GM23338 (cell line): Measurements from ENCODE around the gene NOTCH1. TPM values are rescaled to one million over a fixed set of nuclear protein-coding genes. Genes with fewer than 3 reads are reported as not detected.

ENCODE experiments used
- ATAC-seq: fragments of 200-7000 bp; cut with Tn5 transposase; 3 replicates; pipeline ENCODE4 v1.9.1; 2020
- DNase-seq: peaks from one replicate; pipeline ENCODE4 v3.0.0-alpha.2; 2015; ENCODE audit warnings: low spot score
- H2AFZ ChIP-seq: fragments of 200-600 bp; sonication (generic); 2 replicates; pipeline ENCODE4 v1.8.0; 2016; ENCODE audit warnings: antibody characterized with exemption, mild to moderate bottlenecking, moderate library complexity
- H3F3A ChIP-seq: fragments of 200-600 bp; sonication (generic); replicated peaks from 2 replicates; pipeline ENCODE4 v1.8.0; 2017; ENCODE audit warnings: antibody characterized with exemption, mixed run types, low read depth
- H3K27ac ChIP-seq: fragments of 200-600 bp; sonication (generic); 2 replicates; pipeline ENCODE4 v1.6.1; 2016; ENCODE audit warnings: low read depth
- H3K27me3 ChIP-seq: fragments of 200-600 bp; sonication (generic); 2 replicates; pipeline ENCODE4 v1.8.0; 2016; ENCODE audit warnings: mild to moderate bottlenecking, mixed run types, moderate library complexity; ENCODE audit not compliant: insufficient read depth
- H3K36me3 ChIP-seq: fragments of 200-600 bp; sonication (generic); 2 replicates; pipeline ENCODE4 v1.8.0; 2016; ENCODE audit warnings: mild to moderate bottlenecking; ENCODE audit not compliant: insufficient read depth
- H3K4me1 ChIP-seq: fragments of 200-600 bp; sonication (generic); 2 replicates; pipeline ENCODE4 v1.8.0; 2016; ENCODE audit warnings: mild to moderate bottlenecking, moderate library complexity; ENCODE audit not compliant: insufficient read depth
- H3K4me2 ChIP-seq: fragments of 200-600 bp; sonication (generic); 2 replicates; pipeline ENCODE4 v1.7.1; 2017; ENCODE audit warnings: mixed run types
- H3K4me3 ChIP-seq: fragments of 200-600 bp; sonication (generic); 2 replicates; pipeline ENCODE4 v1.6.1; 2016; ENCODE audit warnings: mixed run types
- H3K79me2 ChIP-seq: fragments of 200-600 bp; sonication (generic); replicated peaks from 2 replicates; pipeline ENCODE4 v1.8.0; 2017; ENCODE audit warnings: mild to moderate bottlenecking; ENCODE audit not compliant: insufficient read depth
- H3K9me2 ChIP-seq: fragments of 200-600 bp; sonication (generic); 2 replicates; pipeline ENCODE4 v1.8.0; 2017; ENCODE audit not compliant: insufficient read depth
- H4K20me1 ChIP-seq: fragments of 200-600 bp; sonication (generic); replicated peaks from 2 replicates; pipeline ENCODE4 v1.8.0; 2017; ENCODE audit warnings: mild to moderate bottlenecking; ENCODE audit not compliant: insufficient read depth
- H3K27ac Mint-ChIP-seq: 2 replicates; pipeline ENCODE4 v1.8.0; 2020; ENCODE audit warnings: inconsistent platforms, mild to moderate bottlenecking, moderate library complexity, mixed read lengths
- H3K27me3 Mint-ChIP-seq: 3 replicates; pipeline ENCODE4 v1.8.0; 2022; ENCODE audit warnings: low read depth, mild to moderate bottlenecking, moderate library complexity, mixed read lengths, inconsistent platforms; ENCODE audit not compliant: insufficient read depth, poor library complexity
- H3K36me3 Mint-ChIP-seq: 3 replicates; pipeline ENCODE4 v1.8.0; 2021; ENCODE audit warnings: low read depth, mild to moderate bottlenecking, inconsistent platforms, moderate library complexity, mixed read lengths
- H3K4me1 Mint-ChIP-seq: 3 replicates; pipeline ENCODE4 v1.8.0; 2020; ENCODE audit warnings: mild to moderate bottlenecking, inconsistent platforms, mixed read lengths
- H3K4me3 Mint-ChIP-seq: 3 replicates; pipeline ENCODE4 v1.8.0; 2021; ENCODE audit warnings: moderate library complexity, mild to moderate bottlenecking, inconsistent platforms, mixed read lengths
- H3K9me3 Mint-ChIP-seq: 3 replicates; pipeline ENCODE4 v1.8.0; 2020; ENCODE audit warnings: moderate library complexity, mild to moderate bottlenecking, inconsistent platforms, mixed read lengths
- EZH2 ChIP-seq: fragments of 200-600 bp; sonication (generic); IDR thresholded peaks from one replicate; pipeline ENCODE4 v1.8.0; 2017; ENCODE audit warnings: antibody characterized with exemption, mild to moderate bottlenecking, low read depth; ENCODE audit not compliant: unreplicated experiment
- EZH2phosphoT487 ChIP-seq: fragments of 200-600 bp; sonication (generic); IDR thresholded peaks from one replicate; pipeline ENCODE4 v1.8.1; 2018; ENCODE audit warnings: antibody characterized with exemption; ENCODE audit not compliant: unreplicated experiment
- JUNB ChIP-seq: IDR thresholded peaks from one replicate; pipeline ENCODE4 v1.6.1; 2016; ENCODE audit warnings: antibody characterized with exemption; ENCODE audit not compliant: unreplicated experiment
- ZNF114 ChIP-seq: fragments of 250-450 bp; sonication (Bioruptor Pico); IDR thresholded peaks from 2 replicates; pipeline ENCODE4 v1.5.0; 2020; ENCODE audit warnings: mild to moderate bottlenecking, moderate library complexity
- polyA plus RNA-seq: library from polyadenylated mRNA; unstranded; fragments of >200 nt; fragmentation: Nextera tagmentation; extraction: Ambion mirVana; gene quantifications from 2 replicates; pipeline ENCODE4 v1.2.1, GENCODE V29; 2016
- total RNA-seq: library from RNA; depleted of rRNA; stranded (reverse); fragments of >200 nt; shearing (Covaris generic); gene quantifications from 2 replicates; pipeline ENCODE4 v1.2.3, GENCODE V29; 2014
- TF ChIP-seq, protein P1 (sequence below): fragments of 250-450 bp; sonication (Bioruptor Pico); IDR thresholded peaks from 2 replicates; pipeline ENCODE4 v1.5.0; 2020; ENCODE audit warnings: mild to moderate bottlenecking, moderate library complexity
- TF ChIP-seq, protein P2 (sequence below), 2 experiments: fragments of 200-600 bp in 1 of 2; sonication (generic) in 1 of 2; conservative IDR thresholded peaks; 2 replicates each; pipeline versions ENCODE4 v1.5.1 to v1.6.1; 2016 to 2017; ENCODE audit warnings: antibody characterized with exemption in 2 of 2, low read depth in 2 of 2, mild to moderate bottlenecking in 2 of 2, moderate library complexity in 1 of 2
- TF ChIP-seq, protein P3 (sequence below): IDR thresholded peaks from one replicate; pipeline ENCODE4 v1.6.1; 2018; ENCODE audit warnings: antibody characterized with exemption; ENCODE audit not compliant: unreplicated experiment
- TF ChIP-seq, protein P4 (sequence below): IDR thresholded peaks from 2 replicates; pipeline ENCODE4 v1.6.1; 2016; ENCODE audit warnings: antibody characterized with exemption

Gene NOTCH1
- total and polyA plus RNA-seq, 2 experiments from 2014 or later = 9.9 to 97.2 TPM

DNA sequence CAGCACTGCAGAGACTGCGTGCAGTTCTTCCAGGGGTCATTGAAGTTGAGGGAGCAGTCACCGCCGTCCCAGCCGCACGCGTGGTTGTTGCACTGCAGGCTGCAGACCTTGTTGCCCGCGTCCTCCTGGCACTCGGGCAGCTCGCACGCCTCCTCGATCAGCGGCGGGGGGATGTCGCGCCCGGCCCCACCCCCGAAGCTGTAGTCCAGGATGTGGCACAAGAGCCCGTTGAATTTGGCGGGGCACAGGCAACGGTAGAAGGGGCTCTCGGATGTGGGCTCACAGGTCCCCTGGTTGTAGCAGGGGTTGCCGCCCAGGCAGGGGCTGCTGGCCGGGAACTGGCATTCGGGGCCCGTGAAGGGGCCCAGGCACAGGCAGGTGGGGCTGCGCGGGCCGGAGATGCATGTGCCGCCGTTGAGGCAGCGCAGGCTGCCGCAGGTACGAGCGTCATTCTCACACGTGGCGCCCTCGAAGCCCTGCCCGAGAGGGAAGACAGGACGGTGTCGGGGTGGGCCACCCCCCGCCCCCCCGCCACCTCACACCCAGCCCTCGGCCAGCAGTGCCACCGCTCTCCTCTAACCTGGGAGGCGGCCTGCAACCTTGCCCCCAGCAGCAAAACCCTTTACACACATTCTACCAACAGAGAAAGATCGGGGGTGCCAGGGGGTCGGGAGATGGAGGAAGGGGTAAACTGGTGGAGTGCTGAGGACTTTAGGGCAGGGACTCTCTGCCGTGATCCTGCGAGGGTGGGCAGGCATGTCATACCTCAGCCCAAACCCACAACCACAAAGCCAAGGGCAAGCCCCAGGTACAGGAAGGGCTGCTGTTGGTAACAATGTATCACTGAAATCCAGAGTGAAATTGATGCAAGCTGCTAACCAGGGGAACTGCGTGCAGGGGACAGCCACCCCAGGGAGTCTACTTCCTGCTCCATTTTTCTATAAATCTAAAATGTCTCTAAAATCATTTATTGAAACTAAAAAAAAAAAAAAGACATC, 40.1 kb downstream of the NOTCH1 start (continued):
- TF ChIP-seq, protein P1, sequence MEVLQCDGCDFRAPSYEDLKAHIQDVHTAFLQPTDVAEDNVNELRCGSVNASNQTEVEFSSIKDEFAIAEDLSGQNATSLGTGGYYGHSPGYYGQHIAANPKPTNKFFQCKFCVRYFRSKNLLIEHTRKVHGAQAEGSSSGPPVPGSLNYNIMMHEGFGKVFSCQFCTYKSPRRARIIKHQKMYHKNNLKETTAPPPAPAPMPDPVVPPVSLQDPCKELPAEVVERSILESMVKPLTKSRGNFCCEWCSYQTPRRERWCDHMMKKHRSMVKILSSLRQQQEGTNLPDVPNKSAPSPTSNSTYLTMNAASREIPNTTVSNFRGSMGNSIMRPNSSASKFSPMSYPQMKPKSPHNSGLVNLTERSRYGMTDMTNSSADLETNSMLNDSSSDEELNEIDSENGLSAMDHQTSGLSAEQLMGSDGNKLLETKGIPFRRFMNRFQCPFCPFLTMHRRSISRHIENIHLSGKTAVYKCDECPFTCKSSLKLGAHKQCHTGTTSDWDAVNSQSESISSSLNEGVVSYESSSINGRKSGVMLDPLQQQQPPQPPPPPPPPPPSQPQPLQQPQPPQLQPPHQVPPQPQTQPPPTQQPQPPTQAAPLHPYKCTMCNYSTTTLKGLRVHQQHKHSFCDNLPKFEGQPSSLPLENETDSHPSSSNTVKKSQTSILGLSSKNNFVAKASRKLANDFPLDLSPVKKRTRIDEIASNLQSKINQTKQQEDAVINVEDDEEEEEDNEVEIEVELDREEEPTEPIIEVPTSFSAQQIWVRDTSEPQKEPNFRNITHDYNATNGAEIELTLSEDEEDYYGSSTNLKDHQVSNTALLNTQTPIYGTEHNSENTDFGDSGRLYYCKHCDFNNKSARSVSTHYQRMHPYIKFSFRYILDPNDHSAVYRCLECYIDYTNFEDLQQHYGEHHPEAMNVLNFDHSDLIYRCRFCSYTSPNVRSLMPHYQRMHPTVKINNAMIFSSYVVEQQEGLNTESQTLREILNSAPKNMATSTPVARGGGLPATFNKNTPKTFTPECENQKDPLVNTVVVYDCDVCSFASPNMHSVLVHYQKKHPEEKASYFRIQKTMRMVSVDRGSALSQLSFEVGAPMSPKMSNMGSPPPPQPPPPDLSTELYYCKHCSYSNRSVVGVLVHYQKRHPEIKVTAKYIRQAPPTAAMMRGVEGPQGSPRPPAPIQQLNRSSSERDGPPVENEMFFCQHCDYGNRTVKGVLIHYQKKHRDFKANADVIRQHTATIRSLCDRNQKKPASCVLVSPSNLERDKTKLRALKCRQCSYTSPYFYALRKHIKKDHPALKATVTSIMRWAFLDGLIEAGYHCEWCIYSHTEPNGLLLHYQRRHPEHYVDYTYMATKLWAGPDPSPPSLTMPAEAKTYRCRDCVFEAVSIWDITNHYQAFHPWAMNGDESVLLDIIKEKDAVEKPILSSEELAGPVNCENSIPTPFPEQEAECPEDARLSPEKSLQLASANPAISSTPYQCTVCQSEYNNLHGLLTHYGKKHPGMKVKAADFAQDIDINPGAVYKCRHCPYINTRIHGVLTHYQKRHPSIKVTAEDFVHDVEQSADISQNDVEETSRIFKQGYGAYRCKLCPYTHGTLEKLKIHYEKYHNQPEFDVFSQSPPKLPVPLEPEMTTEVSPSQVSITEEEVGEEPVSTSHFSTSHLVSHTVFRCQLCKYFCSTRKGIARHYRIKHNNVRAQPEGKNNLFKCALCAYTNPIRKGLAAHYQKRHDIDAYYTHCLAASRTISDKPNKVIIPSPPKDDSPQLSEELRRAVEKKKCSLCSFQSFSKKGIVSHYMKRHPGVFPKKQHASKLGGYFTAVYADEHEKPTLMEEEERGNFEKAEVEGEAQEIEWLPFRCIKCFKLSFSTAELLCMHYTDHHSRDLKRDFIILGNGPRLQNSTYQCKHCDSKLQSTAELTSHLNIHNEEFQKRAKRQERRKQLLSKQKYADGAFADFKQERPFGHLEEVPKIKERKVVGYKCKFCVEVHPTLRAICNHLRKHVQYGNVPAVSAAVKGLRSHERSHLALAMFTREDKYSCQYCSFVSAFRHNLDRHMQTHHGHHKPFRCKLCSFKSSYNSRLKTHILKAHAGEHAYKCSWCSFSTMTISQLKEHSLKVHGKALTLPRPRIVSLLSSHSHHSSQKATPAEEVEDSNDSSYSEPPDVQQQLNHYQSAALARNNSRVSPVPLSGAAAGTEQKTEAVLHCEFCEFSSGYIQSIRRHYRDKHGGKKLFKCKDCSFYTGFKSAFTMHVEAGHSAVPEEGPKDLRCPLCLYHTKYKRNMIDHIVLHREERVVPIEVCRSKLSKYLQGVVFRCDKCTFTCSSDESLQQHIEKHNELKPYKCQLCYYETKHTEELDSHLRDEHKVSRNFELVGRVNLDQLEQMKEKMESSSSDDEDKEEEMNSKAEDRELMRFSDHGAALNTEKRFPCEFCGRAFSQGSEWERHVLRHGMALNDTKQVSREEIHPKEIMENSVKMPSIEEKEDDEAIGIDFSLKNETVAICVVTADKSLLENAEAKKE (CRISPR knock-in tag) = no peak
- TF ChIP-seq EZH2phosphoT487 = no peak

DNA sequence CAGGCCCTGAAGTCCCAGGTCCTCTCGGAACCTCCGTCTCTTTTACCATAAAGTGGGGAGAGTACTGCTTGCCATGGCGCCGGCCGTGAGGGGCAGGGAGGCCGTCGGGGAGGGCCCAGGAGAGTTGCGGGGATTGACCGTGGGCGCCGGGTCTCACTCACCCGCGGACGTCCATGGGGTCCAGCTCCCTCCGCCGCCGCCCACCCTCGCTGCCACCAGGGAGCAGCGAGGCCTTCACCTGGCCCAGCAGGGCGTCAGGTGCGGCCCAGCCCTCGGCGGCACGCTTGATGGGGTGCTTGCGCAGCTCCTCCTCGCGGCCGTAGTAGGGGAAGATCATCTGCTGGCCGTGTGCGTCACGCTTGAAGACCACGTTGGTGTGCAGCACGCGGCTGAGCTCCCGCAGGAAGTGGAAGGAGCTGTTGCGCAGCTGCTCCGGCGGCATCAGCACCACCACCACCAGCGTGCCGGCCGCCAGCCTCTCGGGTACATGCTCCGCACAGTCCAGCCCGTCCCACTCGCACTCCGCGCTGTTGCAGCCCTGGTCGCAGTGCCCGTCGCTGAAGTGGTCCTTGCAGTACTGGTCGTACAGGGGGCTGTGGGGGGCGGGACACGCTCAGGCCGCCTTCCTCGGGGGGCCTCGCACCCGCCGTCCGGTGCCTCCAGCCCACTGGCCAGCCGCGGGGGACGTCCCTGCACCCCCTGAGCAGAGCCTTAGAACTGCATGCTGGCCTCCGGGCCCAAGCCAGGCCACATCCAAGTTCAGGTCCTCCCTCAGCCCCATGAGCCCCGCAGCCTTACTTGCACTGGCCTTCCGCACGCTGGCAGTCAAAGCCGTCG, 41.1 kb downstream of the NOTCH1 start:
- no peaks in the 10 kb centered on the region for H3F3A ChIP-seq
- DNase-seq = no peak
- H3K4me1 ChIP-seq = no peaks in the 10 kb centered on the region
- Mint-ChIP-seq H3K27ac (no peak overlapping the region), H3K36me3 (peaks cover 47% of the 10 kb centered on the region), H3K27me3 (peaks cover 9% of the 10 kb centered on the region), H3K4me1 (no peaks in the 10 kb centered on the region; the same call in 2 of the 3 replicates), H3K9me3 (no peaks in the 10 kb centered on the region; the same call in 2 of the 3 replicates), H3K4me3 (no peak overlapping the region)
- no peaks in the 10 kb centered on the region for H3K79me2 ChIP-seq
- H2AFZ ChIP-seq = no peak overlapping the region
- no peaks in the 10 kb centered on the region for H3K9me2 ChIP-seq
- no peaks in the 10 kb centered on the region for H4K20me1 ChIP-seq
- no peak overlapping the region for H3K4me3 ChIP-seq
- H3K4me2 ChIP-seq = no peak overlapping the region
- ATAC-seq = no peak
- peaks cover 16% of the 10 kb centered on the region; the same call in 1 of the 2 replicates for H3K36me3 ChIP-seq
- no peak overlapping the region for H3K27ac ChIP-seq
- H3K27me3 ChIP-seq = no peaks in the 10 kb centered on the region
- TF ChIP-seq, protein P2, sequence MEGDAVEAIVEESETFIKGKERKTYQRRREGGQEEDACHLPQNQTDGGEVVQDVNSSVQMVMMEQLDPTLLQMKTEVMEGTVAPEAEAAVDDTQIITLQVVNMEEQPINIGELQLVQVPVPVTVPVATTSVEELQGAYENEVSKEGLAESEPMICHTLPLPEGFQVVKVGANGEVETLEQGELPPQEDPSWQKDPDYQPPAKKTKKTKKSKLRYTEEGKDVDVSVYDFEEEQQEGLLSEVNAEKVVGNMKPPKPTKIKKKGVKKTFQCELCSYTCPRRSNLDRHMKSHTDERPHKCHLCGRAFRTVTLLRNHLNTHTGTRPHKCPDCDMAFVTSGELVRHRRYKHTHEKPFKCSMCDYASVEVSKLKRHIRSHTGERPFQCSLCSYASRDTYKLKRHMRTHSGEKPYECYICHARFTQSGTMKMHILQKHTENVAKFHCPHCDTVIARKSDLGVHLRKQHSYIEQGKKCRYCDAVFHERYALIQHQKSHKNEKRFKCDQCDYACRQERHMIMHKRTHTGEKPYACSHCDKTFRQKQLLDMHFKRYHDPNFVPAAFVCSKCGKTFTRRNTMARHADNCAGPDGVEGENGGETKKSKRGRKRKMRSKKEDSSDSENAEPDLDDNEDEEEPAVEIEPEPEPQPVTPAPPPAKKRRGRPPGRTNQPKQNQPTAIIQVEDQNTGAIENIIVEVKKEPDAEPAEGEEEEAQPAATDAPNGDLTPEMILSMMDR (conservative IDR thresholded peaks at IDR 0.05; ENCODE audit: low read depth in 2 of 2) = no peak
- TF ChIP-seq EZH2phosphoT487 = no peak
- no peak for TF ChIP-seq JUNB
- TF ChIP-seq EZH2 = no peak
- TF ChIP-seq, protein P3, sequence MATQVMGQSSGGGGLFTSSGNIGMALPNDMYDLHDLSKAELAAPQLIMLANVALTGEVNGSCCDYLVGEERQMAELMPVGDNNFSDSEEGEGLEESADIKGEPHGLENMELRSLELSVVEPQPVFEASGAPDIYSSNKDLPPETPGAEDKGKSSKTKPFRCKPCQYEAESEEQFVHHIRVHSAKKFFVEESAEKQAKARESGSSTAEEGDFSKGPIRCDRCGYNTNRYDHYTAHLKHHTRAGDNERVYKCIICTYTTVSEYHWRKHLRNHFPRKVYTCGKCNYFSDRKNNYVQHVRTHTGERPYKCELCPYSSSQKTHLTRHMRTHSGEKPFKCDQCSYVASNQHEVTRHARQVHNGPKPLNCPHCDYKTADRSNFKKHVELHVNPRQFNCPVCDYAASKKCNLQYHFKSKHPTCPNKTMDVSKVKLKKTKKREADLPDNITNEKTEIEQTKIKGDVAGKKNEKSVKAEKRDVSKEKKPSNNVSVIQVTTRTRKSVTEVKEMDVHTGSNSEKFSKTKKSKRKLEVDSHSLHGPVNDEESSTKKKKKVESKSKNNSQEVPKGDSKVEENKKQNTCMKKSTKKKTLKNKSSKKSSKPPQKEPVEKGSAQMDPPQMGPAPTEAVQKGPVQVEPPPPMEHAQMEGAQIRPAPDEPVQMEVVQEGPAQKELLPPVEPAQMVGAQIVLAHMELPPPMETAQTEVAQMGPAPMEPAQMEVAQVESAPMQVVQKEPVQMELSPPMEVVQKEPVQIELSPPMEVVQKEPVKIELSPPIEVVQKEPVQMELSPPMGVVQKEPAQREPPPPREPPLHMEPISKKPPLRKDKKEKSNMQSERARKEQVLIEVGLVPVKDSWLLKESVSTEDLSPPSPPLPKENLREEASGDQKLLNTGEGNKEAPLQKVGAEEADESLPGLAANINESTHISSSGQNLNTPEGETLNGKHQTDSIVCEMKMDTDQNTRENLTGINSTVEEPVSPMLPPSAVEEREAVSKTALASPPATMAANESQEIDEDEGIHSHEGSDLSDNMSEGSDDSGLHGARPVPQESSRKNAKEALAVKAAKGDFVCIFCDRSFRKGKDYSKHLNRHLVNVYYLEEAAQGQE = no peak
- TF ChIP-seq, protein P4, sequence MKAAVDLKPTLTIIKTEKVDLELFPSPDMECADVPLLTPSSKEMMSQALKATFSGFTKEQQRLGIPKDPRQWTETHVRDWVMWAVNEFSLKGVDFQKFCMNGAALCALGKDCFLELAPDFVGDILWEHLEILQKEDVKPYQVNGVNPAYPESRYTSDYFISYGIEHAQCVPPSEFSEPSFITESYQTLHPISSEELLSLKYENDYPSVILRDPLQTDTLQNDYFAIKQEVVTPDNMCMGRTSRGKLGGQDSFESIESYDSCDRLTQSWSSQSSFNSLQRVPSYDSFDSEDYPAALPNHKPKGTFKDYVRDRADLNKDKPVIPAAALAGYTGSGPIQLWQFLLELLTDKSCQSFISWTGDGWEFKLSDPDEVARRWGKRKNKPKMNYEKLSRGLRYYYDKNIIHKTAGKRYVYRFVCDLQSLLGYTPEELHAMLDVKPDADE = no peak
- TF ChIP-seq ZNF114 = no peak
